Caco-2 (cell line): ENCODE measurements around the gene ARHGAP4. TPM values are rescaled to one million over a fixed set of nuclear protein-coding genes. Genes with fewer than 3 reads are reported as not detected.

Experiments
- BruUV-seq: library from RNA; stranded (reverse); fragments of 400-500 nt; replicated peaks from 2 replicates; lab custom pipeline; 2021; lab: Mats Ljungman, UMichigan
- CTCF ChIA-PET: fragments of 300-600 bp; sonication (Branson Sonifier 250); formaldehyde crosslinking; loops from one replicate; lab custom pipeline; 2022; ENCODE audit warnings: antibody characterized with exemption; lab: Charles Lee
- POLR2A ChIA-PET: fragments of 300-600 bp; sonication (Branson Sonifier 250); formaldehyde crosslinking; loops from one replicate; lab custom pipeline; 2022; ENCODE audit warnings: antibody characterized with exemption; lab: Charles Lee
- DNase-seq, 2 experiments: peaks; one replicate each; pipeline versions ENCODE4 v3.0.0 to v3.0.0-alpha.2; 2020 to 2022
- H3K27me3 ChIP-seq: replicated peaks from 2 replicates; pipeline ENCODE4 v1.6.0; 2011; ENCODE audit warnings: low read length; ENCODE audit not compliant: control insufficient read depth, insufficient read depth
- H3K36me3 ChIP-seq: 2 replicates; pipeline ENCODE4 v1.5.1; 2011; ENCODE audit warnings: low read length; ENCODE audit not compliant: control insufficient read depth, insufficient read depth
- H3K4me1 ChIP-seq: fragments of 250-450 bp; sonication (Bioruptor Pico); 2 replicates; pipeline ENCODE4 v1.5.1; 2020; ENCODE audit warnings: mild to moderate bottlenecking
- H3K4me3 ChIP-seq: 2 replicates; pipeline ENCODE4 v1.5.1; 2011; ENCODE audit warnings: low read depth, mild to moderate bottlenecking, control low read depth, low read length
- H3K9me3 ChIP-seq: fragments of 250-450 bp; sonication (Bioruptor Pico); 2 replicates; pipeline ENCODE4 v1.5.1; 2020; ENCODE audit warnings: mild to moderate bottlenecking, moderate library complexity
- H3K27ac Mint-ChIP-seq: one replicate; pipeline ENCODE4 v1.8.0; 2022; ENCODE audit warnings: mixed read lengths; ENCODE audit not compliant: unreplicated experiment
- H3K27me3 Mint-ChIP-seq: one replicate; pipeline ENCODE4 v1.8.0; 2022; ENCODE audit warnings: mixed read lengths; ENCODE audit not compliant: insufficient read depth, unreplicated experiment
- H3K36me3 Mint-ChIP-seq: one replicate; pipeline ENCODE4 v1.8.0; 2022; ENCODE audit warnings: mild to moderate bottlenecking, mixed read lengths; ENCODE audit not compliant: insufficient read depth, unreplicated experiment
- H3K4me1 Mint-ChIP-seq: one replicate; pipeline ENCODE4 v1.8.0; 2022; ENCODE audit warnings: low read depth, mixed read lengths; ENCODE audit not compliant: unreplicated experiment
- H3K4me3 Mint-ChIP-seq: one replicate; pipeline ENCODE4 v1.8.0; 2022; ENCODE audit warnings: mild to moderate bottlenecking, moderate library complexity, mixed read lengths; ENCODE audit not compliant: unreplicated experiment
- H3K9me3 Mint-ChIP-seq: one replicate; pipeline ENCODE4 v1.8.0; 2022; ENCODE audit warnings: mixed read lengths; ENCODE audit not compliant: unreplicated experiment
- intact Hi-C: fragments of 100-400 bp; cut with micrococcal nuclease; formaldehyde crosslinking; loops from one replicate; pipeline ENCODE4 v1.10.0; 2022; ENCODE audit not compliant: unreplicated experiment
- total RNA-seq: library from RNA; stranded (reverse); gene quantifications from 2 replicates; pipeline ENCODE4 v1.2.3, GENCODE V29; 2022
- TF ChIP-seq, protein P1 (sequence below), 2 experiments: fragments of 200-600 bp in 1 of 2; IDR thresholded peaks; 1 replicate in 1 of 2; 2 replicates in 1 of 2; pipeline versions ENCODE4 v1.5.1 to v1.8.0; 2011 to 2022; ENCODE audit warnings: antibody characterized with exemption in 1 of 2, control low read depth in 1 of 2, inconsistent platforms in 1 of 2, low read depth in 1 of 2, low read length in 1 of 2, mild to moderate bottlenecking in 1 of 2, moderate library complexity in 1 of 2; ENCODE audit not compliant: insufficient read depth in 1 of 2, severe bottlenecking in 1 of 2, unreplicated experiment in 1 of 2

ARHGAP4 gene
- total RNA-seq, 1 experiment from 2014 or later = 15.7 TPM

GRCh38 chrX:153889123-153889522 lies 36.9 kb downstream of the ARHGAP4 start:
- H3K9me3 ChIP-seq = no peaks in the 10 kb centered on the region
- H3K4me1 ChIP-seq = no peaks in the 10 kb centered on the region
- BruUV-seq = no TSS peak
- ChIA-PET CTCF (no interaction called here), POLR2A (no interaction called here)
- Mint-ChIP-seq H3K4me1 (no peaks in the 10 kb centered on the region), H3K36me3 (no peaks in the 10 kb centered on the region), H3K27ac (no peak overlapping the region), H3K9me3 (no peaks in the 10 kb centered on the region), H3K4me3 (no peak overlapping the region), H3K27me3 (no peaks in the 10 kb centered on the region)
- intact Hi-C loops = loop anchor here (10.0 kb wide), 1 partner anchor 74 kb away; no protein-coding TSS in a partner anchor
- TF ChIP-seq, protein P1, sequence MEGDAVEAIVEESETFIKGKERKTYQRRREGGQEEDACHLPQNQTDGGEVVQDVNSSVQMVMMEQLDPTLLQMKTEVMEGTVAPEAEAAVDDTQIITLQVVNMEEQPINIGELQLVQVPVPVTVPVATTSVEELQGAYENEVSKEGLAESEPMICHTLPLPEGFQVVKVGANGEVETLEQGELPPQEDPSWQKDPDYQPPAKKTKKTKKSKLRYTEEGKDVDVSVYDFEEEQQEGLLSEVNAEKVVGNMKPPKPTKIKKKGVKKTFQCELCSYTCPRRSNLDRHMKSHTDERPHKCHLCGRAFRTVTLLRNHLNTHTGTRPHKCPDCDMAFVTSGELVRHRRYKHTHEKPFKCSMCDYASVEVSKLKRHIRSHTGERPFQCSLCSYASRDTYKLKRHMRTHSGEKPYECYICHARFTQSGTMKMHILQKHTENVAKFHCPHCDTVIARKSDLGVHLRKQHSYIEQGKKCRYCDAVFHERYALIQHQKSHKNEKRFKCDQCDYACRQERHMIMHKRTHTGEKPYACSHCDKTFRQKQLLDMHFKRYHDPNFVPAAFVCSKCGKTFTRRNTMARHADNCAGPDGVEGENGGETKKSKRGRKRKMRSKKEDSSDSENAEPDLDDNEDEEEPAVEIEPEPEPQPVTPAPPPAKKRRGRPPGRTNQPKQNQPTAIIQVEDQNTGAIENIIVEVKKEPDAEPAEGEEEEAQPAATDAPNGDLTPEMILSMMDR (IDR thresholded peaks at IDR 0.05; ENCODE audit: insufficient read depth in 1 of 2, low read depth in 1 of 2, low read length in 1 of 2, severe bottlenecking in 1 of 2, unreplicated experiment in 1 of 2) = no peak
- no peak for DNase-seq
- no peaks in the 10 kb centered on the region for H3K36me3 ChIP-seq
- H3K4me3 ChIP-seq = no peak overlapping the region
- H3K27me3 ChIP-seq = no peaks in the 10 kb centered on the region

DNA sequence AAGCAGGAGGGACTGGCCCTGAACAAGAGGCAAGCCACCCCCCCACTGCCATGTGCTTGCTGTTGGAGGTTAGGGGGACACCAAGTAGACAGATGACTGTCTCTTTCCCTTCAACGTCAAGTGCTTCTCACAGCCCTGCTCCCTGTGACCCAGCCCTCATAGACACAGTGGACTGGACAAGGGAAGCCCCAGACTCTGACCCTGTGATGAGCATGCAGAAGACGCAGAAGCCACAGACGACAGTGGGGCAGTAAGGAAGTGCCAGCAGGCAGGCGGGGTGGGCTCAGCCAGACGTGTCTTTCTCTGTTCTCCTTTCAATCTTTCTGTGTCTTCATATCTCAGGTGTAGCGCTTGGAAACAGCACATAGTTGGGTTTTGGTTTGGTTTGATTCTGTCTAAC lies 37.7 kb downstream of the ARHGAP4 start:
- Mint-ChIP-seq H3K27ac (no peak overlapping the region), H3K27me3 (no peaks in the 10 kb centered on the region), H3K4me1 (no peaks in the 10 kb centered on the region), H3K9me3 (no peaks in the 10 kb centered on the region), H3K4me3 (no peak overlapping the region), H3K36me3 (no peaks in the 10 kb centered on the region)
- intact Hi-C loops = loop anchor here (10.0 kb wide), 1 partner anchor 74 kb away; no protein-coding TSS in a partner anchor
- no peaks in the 10 kb centered on the region for H3K9me3 ChIP-seq
- POLR2A ChIA-PET = no interaction called here
- H3K36me3 ChIP-seq = no peaks in the 10 kb centered on the region
- H3K27me3 ChIP-seq = no peaks in the 10 kb centered on the region
- DNase-seq = no peak
- TF ChIP-seq, protein P1 (IDR thresholded peaks at IDR 0.05; ENCODE audit: insufficient read depth in 1 of 2, low read depth in 1 of 2, low read length in 1 of 2, severe bottlenecking in 1 of 2, unreplicated experiment in 1 of 2) = no peak
- H3K4me1 ChIP-seq = no peaks in the 10 kb centered on the region
- H3K4me3 ChIP-seq = no peak overlapping the region
- BruUV-seq = no TSS peak
- CTCF ChIA-PET = no interaction called here

- ChIA-PET CTCF (no interaction called here), POLR2A (no interaction called here)
- no peak for DNase-seq
- Mint-ChIP-seq H3K36me3 (no peaks in the 10 kb centered on the region), H3K27ac (no peak overlapping the region), H3K9me3 (no peaks in the 10 kb centered on the region), H3K4me1 (no peaks in the 10 kb centered on the region), H3K27me3 (no peaks in the 10 kb centered on the region), H3K4me3 (no peak overlapping the region)
- no TSS peak for BruUV-seq
- Histone ChIP-seq H3K36me3 (no peaks in the 10 kb centered on the region), H3K9me3 (no peaks in the 10 kb centered on the region), H3K4me3 (no peak overlapping the region), H3K4me1 (0 out of 2 replicates have a peak, but pooled peaks cover 5% of the 10 kb centered on the region), H3K27me3 (no peaks in the 10 kb centered on the region)
- intact Hi-C loops = loop anchor here (10.0 kb wide), 1 partner anchor 73 kb away; no protein-coding TSS in a partner anchor
- TF ChIP-seq, protein P1 (IDR thresholded peaks at IDR 0.05; ENCODE audit: insufficient read depth in 1 of 2, low read depth in 1 of 2, low read length in 1 of 2, severe bottlenecking in 1 of 2, unreplicated experiment in 1 of 2) = no peak
These were observed 38.7 kb downstream of the ARHGAP4 start for GRCh38 chrX:153887385-153887784.
